Fibroblast of skin of scalp (primary cell): ENCODE results near the gene WSB2.

Experiments used
- DNase-seq: peaks from one replicate; pipeline ENCODE4 v3.0.0-alpha.2; 2013

Gene WSB2

DNA sequence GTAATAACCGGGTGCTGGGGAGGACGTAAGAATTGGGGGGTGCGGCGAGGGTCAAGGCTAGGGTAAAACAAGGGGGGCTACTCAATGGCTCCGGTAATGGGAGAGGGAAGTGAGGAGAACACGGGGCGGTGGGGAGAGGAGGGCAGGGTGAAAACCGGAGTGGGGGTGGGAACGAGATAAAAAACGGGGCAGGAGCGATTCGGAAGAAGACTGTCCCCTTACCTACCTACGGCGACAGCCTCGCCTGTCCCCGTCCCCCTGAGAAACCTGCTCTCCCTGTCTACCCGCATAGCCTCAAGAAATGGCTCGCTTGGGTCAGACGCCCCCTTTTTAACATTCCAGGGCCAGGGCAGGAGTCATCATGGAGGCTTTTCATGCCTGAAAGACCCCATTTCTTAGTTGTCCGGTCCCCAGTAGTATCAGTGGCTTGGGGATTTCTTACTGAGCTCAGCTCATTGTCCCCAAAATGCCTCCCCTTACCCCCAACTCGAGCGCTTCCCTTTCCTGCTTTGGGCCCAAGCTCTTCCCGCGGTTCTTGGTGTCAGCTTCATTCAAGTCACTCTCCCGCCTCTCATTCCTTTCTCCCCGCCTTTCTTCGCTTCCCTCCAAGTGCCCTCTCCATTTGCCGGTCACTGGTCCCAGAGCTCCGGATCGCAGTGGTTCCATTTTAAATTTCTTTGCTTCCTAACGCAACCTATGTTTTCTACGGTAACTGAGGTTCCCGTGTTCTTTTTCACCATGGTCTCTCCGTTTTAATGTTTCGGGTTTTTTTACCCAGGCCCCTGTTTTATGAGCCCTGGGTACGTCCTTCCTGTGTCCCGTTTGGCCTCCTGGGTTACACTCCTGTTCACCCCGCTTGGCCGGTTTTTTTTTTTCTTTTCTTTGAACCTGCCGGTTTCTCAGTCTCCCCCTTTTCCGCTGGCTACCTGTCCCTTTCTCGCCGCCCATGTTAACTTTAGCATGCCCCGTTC lies 1.2 kb upstream of the WSB2 start:
- peak; percentile 67 for DNase-seq

GRCh38 chr12:118060301-118061010 lies 523 bp downstream of the WSB2 start:
- DNase-seq, result peak; percentile 45

GRCh38 chr12:118059341-118060191 lies 1.4 kb downstream of the WSB2 start:
- peak; percentile 71 for DNase-seq

DNA sequence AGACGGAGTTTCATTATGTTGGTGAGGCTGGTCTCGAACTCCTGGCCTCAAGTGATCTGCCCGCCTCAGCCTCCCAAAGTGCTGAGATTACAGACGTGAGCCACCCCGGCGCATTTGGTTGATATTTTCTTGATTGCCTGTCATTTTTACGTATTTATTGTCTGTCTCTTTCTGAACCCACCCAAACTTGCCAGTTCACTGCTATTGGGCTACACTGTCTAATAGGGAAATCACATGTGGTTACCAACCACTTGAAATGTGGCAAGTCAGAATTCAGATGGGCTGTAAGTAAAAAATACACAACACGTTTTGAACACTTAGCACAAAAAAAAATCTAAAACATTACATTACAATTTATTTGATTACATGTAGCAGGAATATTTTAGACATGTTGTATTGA lies 2.1 kb downstream of the WSB2 start:
- DNase-seq, result no peak

DNA sequence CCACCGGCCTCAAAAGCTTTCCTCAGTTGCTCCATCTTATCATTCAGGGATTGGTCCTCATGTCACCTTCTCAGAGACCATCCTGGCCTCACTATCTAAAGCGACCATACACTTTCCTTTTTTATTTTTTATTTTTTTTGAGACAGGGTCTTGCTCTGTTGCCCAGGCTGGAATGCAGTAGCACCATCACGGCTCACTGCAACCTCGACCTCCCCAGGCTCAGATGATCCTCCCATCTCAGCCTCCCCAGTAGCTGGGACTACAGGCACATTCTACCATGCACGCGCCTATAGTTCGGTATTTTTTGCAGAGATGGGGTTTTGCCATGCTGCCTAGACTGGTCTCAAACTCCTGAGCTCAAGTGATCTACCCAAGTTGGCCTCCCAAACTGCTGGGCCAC lies 2.8 kb downstream of the WSB2 start:
- no peak for DNase-seq

DNA sequence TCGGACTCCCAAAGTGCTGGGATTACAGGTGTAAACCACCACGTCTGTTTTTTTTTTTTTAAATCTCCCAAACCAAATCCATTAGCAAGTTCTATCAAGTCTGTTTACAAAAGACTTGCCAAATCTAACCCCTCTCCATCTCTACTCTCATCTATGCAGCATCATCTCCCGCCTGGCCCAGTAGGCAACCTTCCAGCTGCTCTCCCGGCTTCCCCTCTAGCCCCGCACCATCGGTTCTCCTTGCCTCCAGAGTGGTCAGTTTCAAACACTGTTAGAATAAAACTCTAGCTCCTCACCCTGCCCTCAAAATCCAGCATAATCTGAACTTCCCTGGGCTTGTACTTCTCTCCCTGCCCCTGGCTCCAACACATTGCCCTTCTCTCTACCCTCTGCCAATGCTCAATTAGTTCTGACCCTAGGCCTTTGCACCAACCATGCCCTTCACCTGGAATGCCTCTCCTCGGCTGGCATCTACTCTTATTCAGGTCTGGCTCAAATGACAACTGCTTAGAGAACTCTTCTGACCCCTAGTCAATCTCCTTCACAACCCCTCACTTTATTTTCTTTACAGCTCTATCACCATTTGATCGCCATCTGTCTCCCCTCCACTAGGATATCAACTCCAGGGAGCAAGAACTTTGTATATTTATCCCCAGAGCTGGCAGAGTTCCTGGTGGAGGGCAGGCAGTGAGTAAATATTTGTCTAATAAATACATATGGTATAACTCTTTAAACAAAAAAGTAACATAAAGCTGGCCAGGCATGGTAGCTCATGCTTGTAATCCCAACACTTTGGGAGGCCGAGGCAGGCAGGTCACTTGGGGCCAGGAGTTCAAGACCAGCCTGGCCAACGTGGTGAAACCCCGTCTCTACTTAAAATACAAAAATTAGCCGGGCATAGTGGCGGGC lies 4.9 kb downstream of the WSB2 start:
- DNase-seq, result no peak

- peak; percentile 46 for DNase-seq
These were observed 5.8 kb downstream of the WSB2 start for GRCh38 chr12:118055144-118055557.

DNA sequence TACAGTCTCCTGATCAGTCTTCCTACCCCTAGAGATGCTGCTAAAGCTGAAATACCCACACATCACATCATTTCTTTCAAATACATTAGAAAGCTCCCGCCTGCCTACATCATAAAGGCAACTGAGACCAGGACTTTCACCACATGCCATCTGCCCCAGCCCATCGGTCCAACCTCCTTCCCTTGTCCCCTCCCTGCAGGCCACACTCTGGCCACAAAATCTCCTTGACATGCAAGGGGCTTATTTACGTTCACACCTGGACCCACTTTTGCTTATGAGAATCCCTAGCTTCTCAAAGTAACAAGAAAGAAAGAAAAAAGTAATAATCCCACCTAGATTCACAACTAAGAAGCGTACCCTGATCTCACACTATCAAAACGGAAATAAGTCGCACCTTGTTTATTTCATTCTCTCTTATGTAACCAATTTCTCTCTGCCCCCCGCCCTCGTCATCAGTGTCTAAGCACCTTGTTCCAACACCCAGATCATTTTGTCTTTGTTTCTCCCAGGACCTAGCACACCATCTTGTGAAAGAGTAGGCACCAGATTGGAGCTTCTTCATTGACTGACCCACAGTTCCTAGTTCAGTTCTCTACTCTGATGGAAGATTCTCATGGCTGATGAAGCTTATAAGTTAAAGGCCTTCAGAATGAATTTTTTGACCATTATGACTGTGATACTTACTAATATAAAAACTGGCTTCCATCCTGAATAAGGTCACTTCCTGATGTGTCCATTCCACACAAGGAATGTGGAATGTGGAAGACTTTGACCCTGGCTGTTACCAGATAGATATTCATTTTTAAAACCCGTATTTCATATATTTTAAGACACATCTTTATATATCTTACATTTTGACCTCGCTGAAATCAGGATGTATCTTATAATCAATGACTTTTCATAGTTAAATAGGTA lies 7.7 kb downstream of the WSB2 start:
- no peak for DNase-seq

- peak; percentile 94 for DNase-seq
These were observed 8.5 kb downstream of the WSB2 start for GRCh38 chr12:118052324-118053070.

DNA sequence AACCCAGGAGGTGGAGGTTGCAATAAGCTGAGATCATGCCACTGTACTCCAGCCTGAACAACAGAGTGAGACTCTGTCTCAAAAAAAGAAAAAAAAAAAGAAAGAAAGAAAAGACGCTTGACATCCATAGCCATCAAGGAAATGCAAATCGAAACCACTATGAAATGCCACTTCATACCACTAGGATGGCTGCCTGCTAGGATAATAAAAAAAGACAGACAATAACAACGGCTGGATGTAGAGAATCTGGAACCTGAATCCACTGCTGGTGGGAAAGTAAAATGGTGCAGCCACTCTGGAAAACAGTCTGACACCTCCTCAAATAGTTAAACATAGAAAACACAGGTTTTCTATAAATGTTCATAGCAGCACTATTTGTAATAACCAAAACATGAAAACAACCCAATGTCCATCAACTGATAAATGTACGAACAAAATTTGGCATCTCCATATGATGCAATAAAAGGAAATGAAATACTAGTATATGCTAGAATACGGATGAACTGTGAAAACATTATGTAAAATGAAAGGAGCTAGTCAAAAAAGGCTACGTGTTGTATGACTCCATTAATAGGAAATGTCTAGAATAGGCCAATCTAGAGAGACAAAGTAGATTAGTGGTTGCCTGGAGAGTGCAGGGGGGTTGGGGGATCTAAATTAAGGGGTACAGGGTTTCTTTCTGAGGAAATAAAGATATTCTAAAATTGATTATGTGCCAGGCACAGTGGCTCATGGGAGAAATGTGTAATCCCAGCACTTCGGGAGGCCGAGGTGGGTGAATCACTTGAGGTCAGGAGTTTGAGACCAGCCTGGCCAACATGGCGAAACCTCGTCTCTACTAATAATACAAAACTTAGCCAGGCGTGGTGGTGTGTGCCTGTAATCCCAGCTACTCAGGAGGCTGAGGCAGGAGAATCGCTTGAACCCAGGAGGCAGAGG lies 9.7 kb downstream of the WSB2 start:
- DNase-seq, result no peak

- no peak for DNase-seq
These were observed 14.5 kb downstream of the WSB2 start for GRCh38 chr12:118046430-118046829.

- DNase-seq, result no peak
These were observed 16.4 kb downstream of the WSB2 start for GRCh38 chr12:118044577-118044976.

DNA sequence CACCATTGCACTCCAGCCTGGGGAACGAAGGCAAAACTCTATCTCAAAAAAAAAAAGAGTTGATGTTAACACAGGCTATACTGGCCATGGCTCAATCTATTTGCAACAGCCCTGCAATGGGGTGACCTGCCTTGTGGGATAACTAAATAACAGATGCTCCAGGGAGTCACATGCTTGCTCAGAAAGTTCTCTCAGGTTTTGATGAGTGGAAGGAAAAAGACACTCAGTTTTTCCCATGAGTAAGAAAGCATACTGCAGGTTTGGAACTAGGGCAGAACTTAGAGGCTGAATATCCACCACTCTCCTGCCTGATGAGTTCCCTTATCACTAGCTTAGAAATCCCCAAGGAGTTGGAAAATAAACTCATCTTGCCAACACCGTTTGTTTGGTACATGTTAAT lies 16.9 kb downstream of the WSB2 start:
- DNase-seq, result no peak

DNA sequence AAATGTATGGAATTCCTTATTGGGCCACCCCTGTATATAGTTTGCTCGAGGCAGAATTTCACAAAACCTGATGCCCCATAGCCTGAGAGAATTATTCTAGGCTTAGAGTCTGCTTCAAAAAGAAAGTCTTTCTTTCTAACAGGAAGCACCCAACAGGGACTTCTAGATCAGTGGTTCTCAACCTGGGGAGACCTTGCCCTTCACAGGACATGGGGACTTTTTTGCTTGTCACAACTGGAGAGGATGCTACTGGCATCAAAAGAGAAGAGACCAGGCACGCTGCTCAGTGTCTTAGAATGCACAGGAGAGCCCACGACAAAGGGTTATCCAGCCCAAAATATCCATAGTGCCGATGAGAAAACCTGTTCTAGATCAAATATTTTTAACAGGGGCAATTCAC lies 18.9 kb downstream of the WSB2 start:
- DNase-seq, result no peak

GRCh38 chr12:118038137-118038536 lies 22.8 kb downstream of the WSB2 start:
- no peak for DNase-seq

GRCh38 chr12:118036672-118037411 lies 24.1 kb downstream of the WSB2 start:
- no peak for DNase-seq

- peak; percentile 46 for DNase-seq
These were observed 25.6 kb downstream of the WSB2 start for GRCh38 chr12:118035190-118036041.
